ENCODE measurements around the gene DNAJC12.
"Not testable (repeated sequence)": the region's sequence is repeated elsewhere in the genome, so short reads cannot be mapped to it uniquely, and the experiment has no call there.

Gene DNAJC12

DNA sequence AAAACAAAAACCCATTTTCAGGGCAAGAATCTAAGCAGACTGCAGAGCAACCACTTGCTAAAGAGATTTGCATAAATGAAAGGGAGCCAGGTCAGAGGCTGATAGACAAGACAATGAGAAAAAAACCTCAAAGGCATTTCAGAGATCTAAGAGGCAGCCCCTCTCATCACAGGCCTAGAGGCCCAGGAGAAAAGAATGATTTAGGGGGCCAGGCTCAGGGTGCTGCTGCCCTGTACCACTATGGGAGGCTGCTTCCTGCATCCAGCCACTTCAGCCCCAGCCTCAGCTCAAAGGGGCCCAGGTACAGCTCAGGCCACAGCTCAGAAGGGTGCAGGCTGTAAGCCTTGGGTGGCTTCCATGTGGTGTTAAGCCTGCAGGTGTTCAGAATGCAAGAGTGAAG is 3.7 kb upstream of the DNAJC12 start:
- no peak for DNase-seq (ENCODE audit: low read depth in 2 of 2, low spot score in 1 of 2)

DNA sequence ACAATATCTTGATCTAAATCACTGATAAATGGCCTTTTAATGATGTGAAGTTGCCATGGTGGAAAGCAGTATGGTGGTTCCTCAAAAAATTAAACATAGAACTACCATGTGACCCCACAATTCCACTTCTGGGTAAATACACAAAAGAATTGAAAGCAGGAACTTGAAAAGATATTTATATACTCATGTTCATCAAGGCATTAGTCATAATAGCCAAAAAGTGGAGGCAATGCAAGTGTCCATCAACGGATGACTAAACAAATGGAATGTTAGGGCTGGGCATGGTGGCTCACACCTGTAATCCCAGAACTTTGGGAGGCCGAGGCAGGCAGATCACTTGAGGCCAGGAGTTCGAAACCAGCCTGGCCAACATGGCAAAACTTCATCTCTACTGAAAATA is 2.0 kb upstream of the DNAJC12 start:
- no peak for DNase-seq (ENCODE audit: low read depth in 2 of 2, low spot score in 1 of 2)

DNA sequence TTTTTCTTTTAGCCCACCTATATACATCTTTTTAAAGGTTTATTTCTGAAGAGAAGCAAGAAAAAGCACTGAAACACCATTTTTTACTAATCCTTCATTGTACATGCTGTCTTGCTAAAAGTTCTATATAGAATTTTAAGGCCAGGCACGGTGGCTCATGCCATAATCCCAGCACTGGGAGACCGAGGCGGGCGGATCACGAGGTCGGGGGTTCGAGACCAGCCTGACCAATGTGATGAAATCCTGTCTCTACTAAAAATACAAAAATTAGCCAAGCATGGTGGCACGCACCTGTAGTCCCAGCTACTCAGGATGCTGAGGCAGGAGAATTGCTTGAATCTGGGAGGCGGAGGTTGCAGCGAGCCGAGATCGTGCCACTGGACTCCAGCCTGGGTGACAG is 1.5 kb upstream of the DNAJC12 start:
- DNase-seq (ENCODE audit: low read depth in 2 of 2, low spot score in 1 of 2), result not testable (repeated sequence)

DNA sequence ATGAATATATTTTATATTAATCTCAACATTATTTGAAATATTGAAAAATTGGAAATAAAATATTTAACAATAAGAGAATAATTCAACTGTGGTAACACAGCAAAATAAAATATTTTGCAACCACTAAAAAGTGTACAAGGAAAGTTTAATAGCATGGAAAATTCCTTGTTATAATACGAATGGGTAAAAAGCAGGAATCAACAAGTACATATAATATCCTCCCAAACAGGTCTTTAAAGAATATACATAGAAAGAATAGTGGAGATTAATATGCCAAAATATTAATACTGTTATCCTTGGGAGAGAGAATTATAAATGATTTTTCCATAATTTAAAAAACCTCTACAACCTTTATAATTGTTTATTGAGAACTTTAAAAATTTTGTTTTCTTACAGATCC is 1.0 kb downstream of the DNAJC12 start:
- DNase-seq (ENCODE audit: low read depth in 2 of 2, low spot score in 1 of 2), result no peak

DNA sequence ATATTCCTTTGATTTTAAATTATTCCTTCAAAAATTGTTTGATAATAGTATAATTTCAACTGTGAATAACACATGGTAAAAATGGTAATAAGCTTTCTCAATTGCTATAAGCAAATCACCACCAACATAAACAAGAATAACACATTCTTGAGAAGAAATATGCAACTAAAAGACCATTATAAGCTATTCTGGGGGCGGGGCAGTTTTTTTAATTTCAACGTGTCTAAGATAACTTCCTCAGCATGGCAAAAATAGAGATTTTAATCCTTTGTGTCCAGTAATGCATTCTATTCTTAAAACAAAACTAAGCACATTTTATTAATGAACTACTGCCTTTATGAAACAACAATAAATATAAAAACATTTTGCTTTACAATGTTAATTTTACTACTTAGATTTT is 1.5 kb downstream of the DNAJC12 start:
- DNase-seq (ENCODE audit: low read depth in 2 of 2, low spot score in 1 of 2), result no peak

DNA sequence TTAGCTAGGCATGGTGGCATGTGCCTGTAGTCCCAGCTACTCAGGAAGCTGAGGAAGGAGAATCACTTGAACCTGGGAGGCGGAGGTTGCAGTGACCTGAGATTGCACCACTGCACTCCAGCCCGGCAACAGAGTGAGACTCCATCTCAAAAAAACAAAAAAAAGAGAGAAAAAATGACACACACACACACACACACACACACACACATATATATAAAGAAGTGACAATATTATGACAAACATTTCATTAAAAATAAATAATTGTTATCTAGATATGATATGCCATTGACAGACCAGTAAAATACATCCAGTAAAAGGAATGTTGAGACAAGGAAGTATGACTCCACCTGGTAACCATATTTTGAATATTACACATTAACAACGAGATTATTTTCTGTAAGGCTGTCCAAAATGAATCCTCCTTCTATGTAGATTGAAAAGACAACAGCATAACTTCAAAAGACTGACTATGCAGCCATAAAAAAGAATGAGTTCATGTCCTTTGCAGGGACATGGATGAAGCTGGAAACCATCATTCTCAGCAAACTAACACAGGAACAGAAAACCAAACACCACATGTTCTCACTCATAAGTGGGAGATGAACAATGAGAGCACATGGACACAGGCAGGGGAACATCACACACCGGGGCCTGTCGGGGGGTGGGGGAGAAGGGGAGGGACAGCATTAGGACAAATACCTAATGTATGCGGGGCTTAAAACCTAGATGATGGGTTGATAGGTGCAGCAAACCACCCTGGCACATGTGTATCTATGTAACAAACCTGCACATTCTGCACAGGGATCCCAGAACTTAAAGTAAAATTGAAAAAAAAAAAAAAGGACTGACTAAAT is 2.2 kb downstream of the DNAJC12 start:
- not testable (repeated sequence) for DNase-seq (ENCODE audit: low read depth in 2 of 2, low spot score in 1 of 2)

DNA sequence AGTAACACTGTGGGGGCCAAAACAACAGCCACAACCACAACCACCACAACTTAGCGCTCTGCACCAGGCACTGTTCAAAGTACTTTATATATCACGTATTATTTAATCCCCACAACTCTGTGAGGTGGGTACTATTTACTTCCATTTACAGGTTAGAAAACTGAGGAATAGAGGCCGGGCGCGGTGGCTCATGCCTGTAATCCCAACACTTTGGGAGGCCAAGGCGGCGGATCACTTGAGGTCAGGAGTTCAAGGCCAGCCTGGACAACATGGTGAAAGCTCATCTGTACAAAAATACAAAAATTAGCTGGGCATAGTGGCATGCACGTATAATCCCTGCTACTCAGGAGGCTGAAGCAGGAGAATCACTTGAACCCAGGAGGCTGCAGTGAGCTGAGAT is 3.6 kb downstream of the DNAJC12 start:
- DNase-seq (ENCODE audit: low read depth in 2 of 2, low spot score in 1 of 2), result no peak

DNA sequence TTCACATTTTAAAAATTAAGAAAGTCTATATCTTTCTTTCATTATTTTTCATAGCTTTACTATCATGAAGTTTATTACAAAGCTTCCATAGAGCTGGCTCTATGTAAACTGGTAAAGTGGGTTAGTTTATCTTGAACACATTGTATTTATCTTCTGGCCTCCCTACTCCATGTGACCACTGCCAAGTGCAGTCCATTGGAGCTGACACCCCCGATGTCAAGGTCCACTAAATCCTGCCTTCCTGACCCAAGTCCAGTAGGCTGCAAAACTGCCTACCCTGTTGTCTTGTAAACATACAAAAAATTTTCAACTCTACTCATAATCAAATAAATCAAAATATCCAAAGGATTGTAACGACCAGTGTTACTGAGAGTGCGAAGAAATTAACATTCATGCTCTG is 10.2 kb downstream of the DNAJC12 start:
- DNase-seq (ENCODE audit: low read depth in 2 of 2, low spot score in 1 of 2), result no peak

DNA sequence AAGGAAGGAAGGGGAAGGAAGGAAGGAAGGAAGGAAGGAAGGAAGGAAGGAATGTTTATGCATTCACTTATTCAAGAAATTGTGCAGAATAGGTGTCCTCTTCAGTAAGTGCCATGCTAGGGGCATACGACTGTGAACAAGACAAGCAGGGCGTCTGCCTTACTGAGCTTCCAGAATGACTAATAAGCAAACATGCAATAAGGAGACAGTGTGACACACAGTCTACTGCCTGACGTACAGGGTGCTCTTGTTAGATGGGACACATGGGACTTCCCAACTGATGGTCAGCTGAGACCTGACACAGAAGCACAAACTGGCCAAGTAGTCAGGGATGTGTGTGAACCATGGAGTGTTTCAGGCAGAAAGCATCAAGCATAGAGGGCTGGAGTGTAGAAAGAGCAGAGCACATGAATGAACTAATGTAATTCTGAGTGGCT is 18.2 kb downstream of the DNAJC12 start:
- no peak for DNase-seq (ENCODE audit: low read depth in 2 of 2, low spot score in 1 of 2)

DNA sequence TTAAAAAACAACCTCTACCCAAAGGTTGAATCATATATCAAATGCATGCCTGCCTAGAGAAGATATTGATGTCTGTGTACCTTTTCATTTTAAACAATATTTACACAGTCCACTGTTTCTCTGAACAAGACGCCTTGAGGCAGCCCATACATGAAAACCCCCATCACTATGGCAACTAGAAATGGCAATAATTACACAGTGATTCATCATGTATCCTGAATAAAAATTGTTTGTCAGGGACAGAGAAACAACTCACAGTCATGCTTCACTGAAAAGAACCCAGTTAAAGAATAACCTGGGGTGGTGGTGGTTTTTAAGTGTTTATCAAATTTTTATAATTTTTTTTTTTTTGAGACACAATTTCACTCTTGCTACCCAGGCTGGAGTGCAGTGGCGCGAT is 19.7 kb downstream of the DNAJC12 start:
- no peak for DNase-seq (ENCODE audit: low read depth in 2 of 2, low spot score in 1 of 2)

DNA sequence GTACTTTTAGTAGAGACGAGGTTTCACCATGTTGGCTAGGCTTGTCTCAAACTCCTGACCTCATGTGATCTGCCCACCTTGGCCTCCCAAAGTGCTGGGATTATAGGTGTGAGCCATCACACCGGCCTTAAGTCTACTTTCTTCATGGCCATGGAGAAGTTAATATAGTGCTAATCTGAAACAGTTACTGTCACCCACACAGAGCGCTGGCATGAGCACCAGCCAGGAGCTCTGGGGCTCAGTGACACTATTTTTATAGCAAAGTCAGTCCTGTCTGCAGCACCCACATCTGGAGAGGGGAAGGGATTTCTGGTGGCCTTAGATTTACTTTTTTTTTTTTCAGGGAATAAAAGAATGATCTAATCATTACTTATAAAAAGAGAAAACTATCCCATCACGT is 21.3 kb downstream of the DNAJC12 start:
- no peak for DNase-seq (ENCODE audit: low read depth in 2 of 2, low spot score in 1 of 2)

DNA sequence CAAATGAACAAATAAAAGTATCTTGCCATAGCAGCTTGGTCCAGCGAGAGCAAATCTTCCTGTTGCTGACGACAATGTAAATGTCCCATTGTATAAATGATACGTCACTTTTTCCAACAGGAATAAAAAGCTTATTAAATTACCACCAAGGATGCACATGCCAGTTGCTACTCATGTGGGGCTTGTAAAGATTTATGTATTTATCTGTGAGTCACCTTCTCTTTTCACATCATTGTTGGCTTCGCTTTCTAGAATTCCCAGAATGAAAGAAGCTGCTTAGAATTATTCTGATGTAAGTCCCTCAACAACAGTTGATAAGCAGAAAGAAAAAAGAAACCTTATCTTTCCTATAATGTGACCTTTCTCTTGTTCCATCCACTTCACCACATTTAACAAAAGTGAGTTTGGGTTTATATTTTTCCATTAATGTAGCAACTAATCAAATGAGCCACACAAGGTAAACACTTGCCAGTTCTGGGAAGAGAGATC is 22.4 kb downstream of the DNAJC12 start:
- DNase-seq (ENCODE audit: low read depth in 2 of 2, low spot score in 1 of 2), result no peak

DNA sequence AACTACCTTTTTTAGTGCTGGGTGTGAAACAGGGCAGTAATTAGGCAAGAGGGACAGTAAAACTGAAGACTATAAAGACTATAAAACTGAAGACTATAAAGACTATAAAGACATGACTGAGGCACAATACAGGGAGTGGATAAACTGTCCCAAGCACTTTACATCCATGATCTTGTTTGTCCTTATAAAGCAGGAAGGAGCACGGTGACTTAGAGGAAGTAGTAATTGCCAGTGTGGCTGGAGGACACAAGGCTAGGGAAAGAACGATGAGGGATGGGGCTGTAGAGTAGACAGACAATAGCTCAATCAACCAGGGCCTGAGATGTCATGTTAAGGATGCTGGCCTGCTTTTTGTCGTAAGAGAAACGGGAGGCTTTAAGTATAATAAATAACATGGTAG is 26.0 kb downstream of the DNAJC12 start:
- no peak for DNase-seq (ENCODE audit: low read depth in 2 of 2, low spot score in 1 of 2)

DNA sequence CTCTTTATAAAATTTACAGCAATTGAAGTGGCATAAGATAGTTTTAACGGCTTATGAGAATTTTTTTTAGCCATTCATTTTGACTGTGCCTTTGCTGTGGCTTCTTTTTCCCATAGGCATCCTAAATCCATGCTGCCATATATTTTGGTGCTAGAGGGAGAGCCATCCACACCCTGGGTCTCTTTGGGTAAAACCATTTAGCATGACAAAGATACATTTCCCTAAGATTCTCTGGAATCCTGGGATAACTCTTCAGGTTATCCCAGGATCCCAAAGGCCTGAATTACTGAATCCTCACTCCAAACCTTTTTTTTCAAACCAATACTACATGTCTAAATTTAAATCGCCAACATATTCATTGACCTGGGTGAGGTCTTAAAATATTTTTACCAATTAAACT is 28.9 kb downstream of the DNAJC12 start:
- DNase-seq (ENCODE audit: low read depth in 2 of 2, low spot score in 1 of 2), result no peak

DNA sequence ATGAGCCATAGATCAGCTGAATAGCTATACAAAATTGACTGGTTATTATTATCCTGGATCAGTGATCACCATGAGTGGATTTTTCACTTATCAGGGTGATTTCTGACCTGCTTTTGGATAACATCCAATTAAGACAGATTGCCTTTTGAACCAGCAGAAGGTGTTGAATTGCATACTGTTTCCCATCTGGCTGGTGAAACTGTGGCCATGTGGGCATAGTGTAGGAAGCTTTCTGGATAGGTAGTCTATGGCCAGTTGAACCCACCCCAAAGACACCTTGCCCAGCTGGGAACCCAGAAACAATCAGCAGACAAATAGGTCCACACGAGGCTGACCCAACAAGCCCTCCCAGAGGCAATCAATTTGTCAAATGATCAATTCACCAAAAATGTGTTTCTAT is 29.3 kb downstream of the DNAJC12 start:
- DNase-seq (ENCODE audit: low read depth in 2 of 2, low spot score in 1 of 2), result no peak

DNA sequence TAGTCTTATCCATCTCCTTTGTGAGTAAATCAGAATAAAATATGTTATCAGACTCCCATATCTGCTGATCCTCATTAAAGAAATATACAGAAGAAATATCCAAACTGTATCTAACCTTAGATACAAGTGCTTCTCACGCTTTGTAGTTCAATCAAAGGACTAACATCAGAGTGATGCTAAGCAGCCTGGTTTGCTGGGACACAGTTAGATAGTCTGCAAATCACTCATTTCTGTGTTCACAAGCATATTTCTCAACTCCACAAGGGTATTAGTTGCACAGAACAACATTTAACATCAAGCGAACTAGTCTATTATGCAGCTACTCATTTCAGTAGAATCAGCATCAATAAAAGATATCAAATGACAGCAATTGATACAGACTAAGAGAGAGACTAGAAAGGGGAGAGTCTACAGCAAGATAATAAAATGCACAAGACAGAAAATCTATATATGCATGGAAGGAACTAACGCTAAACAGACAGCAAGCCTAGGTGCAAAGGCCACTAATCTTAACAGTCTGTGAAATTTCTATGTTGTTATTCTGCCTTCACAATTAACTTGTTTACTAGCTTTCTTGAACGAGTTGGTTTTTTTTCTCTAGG is 30.0 kb downstream of the DNAJC12 start:
- no peak for DNase-seq (ENCODE audit: low read depth in 2 of 2, low spot score in 1 of 2)

DNA sequence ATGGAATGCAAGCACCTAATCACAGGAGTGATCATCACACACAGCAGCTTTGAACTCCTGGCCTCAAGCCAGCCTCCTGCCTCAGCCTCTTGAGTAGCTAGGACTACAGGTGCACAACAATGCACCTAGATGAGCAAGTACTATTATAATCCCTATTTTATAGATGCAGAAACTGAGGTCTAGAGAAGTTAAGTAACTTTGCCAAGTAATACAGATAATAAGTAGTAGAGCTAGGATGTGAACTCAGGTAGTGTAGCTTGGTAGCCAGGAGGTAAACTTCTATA is 33.7 kb downstream of the DNAJC12 start:
- DNase-seq (ENCODE audit: low read depth in 2 of 2, low spot score in 1 of 2), result no peak

DNA sequence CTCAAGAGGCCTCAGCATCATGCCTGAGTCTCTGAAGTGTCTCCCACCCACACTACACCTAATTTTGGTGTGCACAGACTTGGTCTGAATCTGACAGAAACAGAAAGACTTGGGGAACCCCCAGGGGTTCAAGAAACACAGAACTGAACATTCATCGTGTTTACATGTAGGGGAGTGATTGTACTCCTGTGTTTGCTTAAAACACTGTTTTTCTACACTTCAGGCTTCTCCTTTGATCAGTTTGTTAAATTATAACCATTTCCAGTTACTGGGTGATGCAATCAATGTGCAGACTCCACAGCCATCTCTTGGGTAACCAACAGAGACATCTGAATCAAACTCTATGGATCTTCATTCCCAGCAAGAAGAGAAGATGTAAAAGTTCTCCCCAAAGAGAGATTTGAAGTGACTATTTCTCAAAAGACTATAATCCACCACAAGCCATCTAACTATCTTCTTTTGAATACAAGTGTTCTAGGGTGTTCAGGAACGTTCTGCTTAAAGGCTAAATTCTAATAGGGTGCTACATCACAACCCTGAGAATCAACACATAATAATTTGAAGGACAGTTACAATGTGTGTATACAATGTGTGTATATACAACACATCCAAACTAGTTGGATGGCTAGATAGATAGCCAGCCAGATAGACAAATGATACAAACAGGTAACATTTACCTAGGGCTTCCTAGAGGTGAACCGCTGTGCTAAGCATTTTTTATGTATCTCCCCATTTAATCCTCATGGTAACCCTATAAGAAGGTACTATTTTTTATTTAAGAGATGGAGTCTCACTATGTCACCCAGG is 34.2 kb downstream of the DNAJC12 start:
- no peak for DNase-seq (ENCODE audit: low read depth in 2 of 2, low spot score in 1 of 2)

DNA sequence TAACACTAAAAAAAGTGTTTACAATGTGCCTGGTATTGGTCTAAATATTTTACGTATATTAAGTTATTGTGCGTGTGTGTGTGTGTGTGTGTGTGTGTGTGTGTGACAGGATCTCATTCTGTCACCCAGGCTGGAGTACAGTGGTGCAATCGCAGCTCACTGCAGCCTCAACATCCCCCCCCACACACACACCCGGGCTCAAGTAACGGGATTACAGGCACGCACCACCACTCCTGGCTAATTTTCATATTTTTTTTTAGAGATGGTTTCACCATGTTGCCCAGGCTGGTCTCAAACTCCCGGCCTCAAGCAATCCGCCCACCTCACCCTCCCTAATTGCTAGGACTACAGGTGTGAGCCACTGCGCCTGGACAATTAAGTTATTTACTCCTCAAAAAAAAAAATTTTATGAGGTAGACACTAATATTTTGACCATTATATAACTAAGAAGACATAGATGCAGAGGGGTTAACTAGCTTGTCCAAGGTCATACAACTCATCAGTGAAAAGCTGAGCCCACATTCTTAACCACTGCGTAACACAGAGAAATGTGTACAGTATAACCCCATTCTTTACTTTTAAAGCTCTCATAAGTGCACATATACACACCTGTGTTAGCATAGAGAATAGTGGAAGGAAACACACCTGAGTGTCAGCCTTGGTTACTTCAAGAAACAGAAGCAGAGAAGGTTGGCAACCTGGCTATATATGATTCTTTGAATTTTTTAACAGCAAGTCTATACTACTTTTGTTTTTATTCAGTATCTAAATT is 35.0 kb downstream of the DNAJC12 start:
- DNase-seq (ENCODE audit: low read depth in 2 of 2, low spot score in 1 of 2), result no peak

DNA sequence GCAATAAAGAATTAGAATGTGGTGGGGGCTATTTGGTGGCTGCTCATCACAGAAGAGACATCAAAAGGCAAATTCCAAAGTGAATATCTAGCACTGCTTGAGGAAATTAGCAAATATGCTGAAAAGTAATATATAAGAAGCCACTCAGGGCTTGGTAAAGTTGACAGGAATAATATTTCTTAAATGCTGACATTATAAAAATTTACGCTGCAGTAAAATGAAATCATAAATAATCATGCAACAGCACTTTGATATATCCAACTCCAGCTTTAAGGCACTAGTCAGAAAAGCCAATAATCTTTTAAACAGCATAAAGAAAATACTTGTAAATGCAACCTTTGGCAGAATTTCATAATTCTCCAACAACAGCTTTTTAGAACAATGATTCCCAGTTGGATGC is 36.9 kb downstream of the DNAJC12 start:
- DNase-seq (ENCODE audit: low read depth in 2 of 2, low spot score in 1 of 2), result no peak

DNA sequence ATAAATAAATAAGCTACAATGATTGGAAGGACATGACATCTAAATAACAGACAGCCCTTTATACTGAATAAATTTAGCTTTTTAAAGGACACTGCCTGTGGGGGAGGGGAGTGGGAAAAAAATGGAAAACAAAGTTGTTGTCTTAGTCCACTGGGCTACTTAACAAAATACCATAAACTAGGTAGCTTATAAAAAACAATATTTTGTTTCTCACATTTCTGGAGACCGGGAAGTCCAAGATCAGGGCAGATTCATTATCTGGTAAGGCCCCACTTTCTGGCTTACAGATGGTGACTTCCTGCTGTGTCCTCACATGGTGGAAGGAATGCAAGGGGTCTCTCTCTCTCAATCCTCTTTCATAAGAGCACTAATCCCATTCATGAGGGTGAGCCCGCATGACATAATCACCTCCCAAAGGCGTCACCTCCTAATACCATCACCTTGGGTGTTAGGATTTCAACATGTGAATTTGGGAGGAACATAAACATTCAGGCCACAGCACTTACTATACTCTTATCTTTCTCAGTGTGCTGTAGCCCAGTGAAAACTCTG is 43.0 kb downstream of the DNAJC12 start:
- no peak for DNase-seq (ENCODE audit: low read depth in 2 of 2, low spot score in 1 of 2)

Measured in stimulated activated CD8-positive, alpha-beta memory T cell treated with anti-CD3 and anti-CD28 coated beads, Interleukin-4, amount 100 ng/mL, for 4 hours (primary cell).